Epidermal melanocyte (primary cell): ENCODE measurements around the gene DNAJB6.
A peak's percentile ranks its signal among the peaks of the same experiment; 100 is the strongest.

ENCODE experiments used
- DNase-seq: peaks from one replicate; pipeline ENCODE4 v3.0.0; 2011; ENCODE audit warnings: low spot score; ENCODE audit not compliant: insufficient read length

The DNAJB6 gene

DNA sequence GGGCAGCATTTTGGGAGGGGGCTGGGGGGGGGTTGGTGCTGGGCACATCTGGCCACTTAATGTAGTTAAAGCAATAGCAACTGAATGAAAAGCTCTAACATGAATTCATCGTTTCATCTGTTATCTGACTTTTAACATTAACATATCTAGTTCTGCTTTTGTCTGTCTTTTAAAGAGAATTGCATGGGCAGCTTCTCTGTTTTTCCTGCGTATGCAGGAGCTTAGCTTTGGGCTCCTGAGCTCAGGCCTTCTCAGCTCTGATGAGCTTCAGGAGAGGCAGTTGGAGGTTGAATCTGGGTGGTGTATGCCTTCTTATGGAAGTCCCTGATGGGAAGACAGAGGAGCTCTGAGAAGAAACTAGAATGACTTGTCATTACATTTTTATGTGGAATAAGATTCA lies 58.4 kb downstream of the DNAJB6 start:
- no peak for DNase-seq

DNA sequence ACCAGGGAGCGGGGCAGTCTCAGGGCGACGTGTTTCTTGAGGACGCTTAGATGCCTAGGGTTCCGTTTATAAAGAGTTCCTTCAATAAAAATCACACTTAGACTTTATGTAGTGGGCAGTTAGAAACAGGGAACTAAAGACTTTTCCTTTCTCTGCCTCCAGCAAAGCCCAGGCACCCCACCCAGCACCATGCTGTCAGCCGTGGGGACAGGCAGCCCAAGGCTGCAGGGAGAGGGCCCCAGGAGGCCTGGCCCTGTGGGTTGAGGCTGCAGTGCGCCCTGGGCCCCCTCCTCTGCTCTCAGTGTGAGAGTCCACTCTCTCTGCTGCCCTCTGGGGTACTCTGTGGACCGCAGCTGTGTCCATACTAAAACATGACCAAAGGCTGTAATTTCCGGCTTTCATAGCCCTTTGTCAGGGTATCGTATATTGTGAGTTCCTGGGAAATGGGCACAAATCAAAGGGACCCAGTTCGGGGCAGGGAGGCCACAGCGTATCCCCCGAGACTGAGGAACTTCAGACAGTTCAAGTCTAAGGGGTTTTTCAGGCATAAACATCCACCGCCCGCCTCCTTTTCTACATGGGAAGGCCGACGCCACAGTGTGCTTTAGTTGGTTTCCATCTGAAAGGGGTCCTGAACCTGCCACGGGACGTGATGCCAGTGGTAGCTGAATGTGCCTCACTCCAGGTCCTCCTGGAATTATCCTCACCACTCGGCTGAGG lies 59.7 kb downstream of the DNAJB6 start:
- DNase-seq = no peak

DNA sequence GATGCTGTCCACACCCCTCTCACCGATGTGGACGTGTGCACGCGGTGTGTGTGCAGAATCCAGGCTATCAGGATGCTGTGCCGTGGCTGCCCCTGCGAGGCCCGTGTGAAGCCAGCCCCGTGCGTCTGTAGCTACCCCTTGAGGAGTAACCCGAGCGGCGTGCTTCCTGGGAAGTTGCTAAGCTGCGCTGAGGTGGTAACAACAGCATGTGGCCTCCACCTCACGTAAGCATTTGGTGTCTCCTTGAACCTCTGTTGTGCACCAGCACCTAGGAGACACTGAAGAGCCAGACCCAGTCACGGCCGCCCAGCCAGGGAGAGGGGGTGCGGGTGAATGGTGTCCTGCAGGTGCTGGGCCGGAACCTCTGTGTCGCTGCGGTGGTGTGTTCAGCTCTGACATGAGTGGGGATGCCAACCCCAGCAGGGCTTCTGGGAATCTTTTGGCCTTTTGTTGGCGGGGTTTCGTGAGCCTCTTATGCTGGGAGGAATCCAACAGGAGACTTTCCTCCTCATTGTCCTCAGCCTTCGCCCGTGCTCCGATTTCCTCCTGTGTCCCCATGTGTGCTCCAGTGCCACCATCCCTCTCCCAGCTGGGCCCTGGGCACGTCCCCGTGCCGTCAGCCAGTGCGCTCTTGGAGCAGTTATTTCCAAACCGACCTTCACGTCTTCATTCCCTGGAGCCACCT lies 60.4 kb downstream of the DNAJB6 start:
- no peak for DNase-seq

DNA sequence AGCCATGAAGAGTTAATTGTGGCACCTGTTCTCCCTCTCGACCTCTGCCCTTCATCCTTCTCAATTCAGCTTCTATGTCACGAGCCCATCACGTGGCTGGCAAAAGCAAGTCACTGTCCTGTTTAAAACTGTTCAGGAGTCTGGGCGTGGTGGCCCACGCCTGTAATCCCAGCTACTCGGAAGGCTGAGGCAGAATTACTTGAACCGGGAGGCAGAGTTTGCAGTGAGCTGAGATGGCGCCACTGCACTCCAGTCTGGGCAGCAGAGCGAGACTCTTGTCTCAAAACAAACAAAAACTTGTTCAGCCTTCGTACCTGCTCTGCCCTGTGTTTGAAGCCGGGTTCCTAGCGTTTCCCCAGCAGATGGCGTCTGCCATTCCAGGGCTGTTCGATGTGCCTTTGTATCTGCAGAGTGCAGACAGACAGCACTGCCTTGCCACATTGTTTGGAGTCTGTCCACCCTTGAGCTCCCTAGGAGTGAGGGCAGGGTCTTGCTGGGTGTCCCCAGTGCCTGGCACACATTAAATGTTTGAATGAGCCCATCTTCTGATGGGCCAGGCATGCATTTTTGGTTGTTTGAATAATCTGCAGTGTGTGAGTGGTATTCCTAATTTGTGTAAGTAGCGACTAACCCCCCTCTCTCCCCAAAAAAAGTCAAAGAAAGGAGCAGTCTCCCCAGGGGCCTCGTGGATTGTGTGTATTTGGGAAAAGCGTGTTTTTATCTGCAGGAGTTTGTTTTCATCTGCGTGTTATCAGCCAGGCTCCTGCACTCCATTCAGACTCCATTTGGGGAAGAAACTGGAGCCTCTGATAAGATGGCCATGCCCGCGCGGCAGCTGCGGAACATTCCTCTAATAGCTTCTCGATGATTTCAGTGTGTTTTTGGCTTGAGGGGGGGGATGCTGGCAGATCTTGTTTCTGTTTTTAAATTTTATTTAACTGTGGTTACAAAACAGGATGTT lies 61.2 kb downstream of the DNAJB6 start:
- DNase-seq = peak; percentile 64

- no peak for DNase-seq
These were observed 62.4 kb downstream of the DNAJB6 start for GRCh38 chr7:157399086-157399687.

- DNase-seq = no peak
These were observed 63.5 kb downstream of the DNAJB6 start for GRCh38 chr7:157400171-157400860.

- no peak for DNase-seq
These were observed 65.0 kb downstream of the DNAJB6 start for GRCh38 chr7:157401567-157402387.

DNA sequence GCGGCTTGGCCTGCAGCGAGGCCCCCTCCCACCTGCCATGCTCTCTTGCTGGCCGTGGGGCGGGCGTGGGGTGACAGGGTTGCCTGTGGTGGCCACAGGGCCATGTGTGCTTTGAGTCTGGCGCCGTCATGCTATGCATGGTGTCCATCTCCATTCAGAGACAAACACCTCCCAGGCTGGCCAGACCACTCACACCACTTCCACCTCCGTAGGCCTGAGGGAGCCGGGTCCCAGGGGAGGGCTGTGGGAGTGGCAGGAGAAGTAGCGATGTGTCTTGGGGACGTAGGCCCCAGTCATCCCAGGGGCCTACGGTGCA lies 65.5 kb downstream of the DNAJB6 start:
- no peak for DNase-seq

DNA sequence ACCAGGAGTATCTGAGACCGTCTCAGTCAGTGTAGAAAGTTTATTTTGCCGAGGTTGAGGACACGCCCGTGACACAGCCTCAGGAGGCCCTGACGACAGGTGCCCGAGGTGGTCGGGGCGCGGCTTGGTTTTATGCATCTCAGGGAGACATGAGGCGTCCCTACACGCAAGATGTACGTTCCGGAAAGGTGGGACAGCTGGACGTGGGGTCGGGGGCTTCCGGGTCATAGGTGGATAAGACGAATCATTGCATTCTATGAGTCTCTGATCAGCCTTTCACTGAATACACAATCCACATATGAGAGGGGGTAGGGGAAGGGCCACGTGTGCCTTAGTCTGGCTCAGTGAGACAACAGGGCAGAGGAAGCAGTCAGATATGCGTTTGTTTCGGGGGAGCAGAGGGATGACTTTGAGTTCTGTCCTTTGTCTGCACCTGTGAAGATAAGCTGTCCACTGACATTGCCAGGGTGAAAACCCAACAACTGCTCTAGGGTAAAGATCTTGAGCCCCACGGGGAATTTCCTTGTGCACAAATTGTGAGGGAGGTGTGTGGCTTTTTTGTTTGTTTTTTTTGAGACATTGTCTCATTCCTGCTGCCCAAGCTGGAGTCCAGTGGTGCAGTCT lies 66.2 kb downstream of the DNAJB6 start:
- DNase-seq = no peak

- no peak for DNase-seq
These were observed 67.0 kb downstream of the DNAJB6 start for GRCh38 chr7:157403646-157404401.

GRCh38 chr7:157404845-157405481 lies 68.2 kb downstream of the DNAJB6 start:
- DNase-seq = peak; percentile 35

DNA sequence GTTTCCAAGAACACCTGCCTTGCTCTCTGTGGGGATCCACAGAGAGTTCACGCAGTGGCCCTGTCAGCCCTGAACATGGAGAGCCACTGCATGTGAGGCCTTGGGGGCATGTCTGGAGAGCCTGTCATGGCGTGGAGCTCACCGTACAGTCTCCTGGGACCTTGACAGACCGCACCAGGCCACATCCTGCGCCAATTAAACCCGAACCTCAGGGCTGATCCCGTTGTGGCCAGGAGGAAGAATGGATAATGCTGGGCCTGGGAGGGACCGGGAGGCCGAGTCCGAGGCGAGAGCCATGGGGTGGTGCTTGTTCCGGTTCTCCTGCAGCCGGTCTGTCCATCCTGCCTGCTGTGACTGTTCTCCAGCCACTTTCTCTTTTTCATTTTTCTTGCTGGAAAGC lies 68.7 kb downstream of the DNAJB6 start:
- DNase-seq = no peak

- DNase-seq = no peak
These were observed 69.4 kb downstream of the DNAJB6 start for GRCh38 chr7:157405914-157406810.

DNA sequence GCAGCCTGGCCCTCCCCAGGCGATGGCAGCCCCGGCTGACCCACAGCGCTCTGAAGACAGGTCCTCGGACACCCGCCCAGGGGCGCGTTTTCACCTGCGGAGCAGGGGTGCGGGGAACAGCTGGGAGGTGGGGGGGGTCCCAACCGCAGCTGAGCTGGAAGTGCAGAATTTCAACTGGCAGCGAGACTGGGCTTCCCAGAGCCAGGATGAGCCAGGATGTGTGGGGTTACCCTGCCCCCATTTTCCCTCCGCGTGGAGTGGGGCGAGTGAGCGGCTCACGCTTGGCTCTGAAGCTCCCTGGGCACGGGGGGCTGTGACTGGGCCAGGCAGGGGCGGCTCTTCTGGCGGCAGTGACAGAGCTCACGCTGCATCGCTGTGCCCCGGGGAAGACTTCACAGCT lies 70.2 kb downstream of the DNAJB6 start:
- no peak for DNase-seq

GRCh38 chr7:157407512-157408257 lies 70.9 kb downstream of the DNAJB6 start:
- no peak for DNase-seq

- no peak for DNase-seq
These were observed 71.7 kb downstream of the DNAJB6 start for GRCh38 chr7:157408258-157409101.
